Islet of Langerhans (tissue), 1 donor: ENCODE measurements around the gene COA7.

Experiments used
- FAIRE-seq: peaks from one replicate; lab custom pipeline; 2011; peaks lifted over from hg19 to GRCh38; lab: Jason Lieb, UNC

Gene COA7

DNA sequence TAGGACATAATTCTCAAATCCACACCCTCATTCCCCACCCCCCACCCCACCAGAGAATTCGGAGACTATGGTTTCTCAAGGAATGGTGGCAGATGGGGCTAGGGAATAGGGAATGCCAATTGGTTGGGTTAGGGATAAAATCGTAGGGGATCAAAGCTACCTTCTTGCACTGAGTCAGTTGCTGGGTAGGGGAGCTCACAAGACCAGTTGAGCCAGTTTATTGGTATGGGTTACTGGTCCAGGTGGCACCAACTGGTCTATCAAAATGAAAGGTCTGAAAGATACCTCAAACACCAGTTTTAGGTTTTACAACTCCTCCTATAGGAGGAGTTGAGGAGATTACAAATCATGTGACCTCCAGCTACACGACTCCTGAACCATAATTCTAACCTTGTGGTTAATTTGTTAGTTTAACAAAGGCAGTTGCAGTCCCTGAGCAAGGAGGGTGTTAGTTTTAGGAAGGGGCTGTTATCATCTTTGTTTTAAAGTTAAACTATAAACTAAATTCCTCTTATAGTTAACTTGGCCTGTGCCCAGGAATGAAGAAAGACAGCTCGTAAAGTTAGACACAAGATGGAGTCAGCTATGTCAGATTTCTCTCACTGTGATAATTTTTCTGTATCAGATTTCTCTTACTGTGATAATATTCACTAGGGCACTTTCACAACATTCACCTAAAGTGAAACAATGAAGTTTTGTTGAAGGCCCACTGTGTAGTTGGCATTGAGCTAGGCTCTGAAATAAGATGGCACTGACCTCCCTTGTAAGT is 62.6 kb downstream of the COA7 start:
- FAIRE-seq = no peak
